Mucosa of rectum (tissue), 2 donors: ENCODE results near the gene KDM5A.

Source experiments
- H3K27ac ChIP-seq, 2 donors: one replicate each; pipeline ENCODE4 v1.7.0; 2013; ENCODE audit warnings: inconsistent platforms in 2 of 2, low read depth in 2 of 2, low read length in 2 of 2
- H3K27me3 ChIP-seq, 2 donors: one replicate each; pipeline ENCODE4 v1.7.0; 2013; ENCODE audit warnings: low read length in 2 of 2; ENCODE audit not compliant: control insufficient read depth in 2 of 2, insufficient read depth in 2 of 2
- H3K36me3 ChIP-seq, 2 donors: one replicate each; pipeline ENCODE4 v1.7.0; 2013; ENCODE audit warnings: low read length in 2 of 2; ENCODE audit not compliant: control insufficient read depth in 2 of 2, insufficient read depth in 2 of 2
- H3K4me1 ChIP-seq, 2 donors: one replicate each; pipeline ENCODE4 v1.7.0; 2013; ENCODE audit warnings: low read length in 2 of 2, mild to moderate bottlenecking in 1 of 2; ENCODE audit not compliant: control insufficient read depth in 2 of 2, insufficient read depth in 2 of 2
- H3K4me3 ChIP-seq, 2 donors: one replicate each; pipeline ENCODE4 v1.7.0; 2013; ENCODE audit warnings: low read length in 2 of 2
- H3K9ac ChIP-seq, 2 donors: one replicate each; pipeline ENCODE4 v1.7.0; 2013; ENCODE audit warnings: low read length in 2 of 2, low read depth in 1 of 2, mild to moderate bottlenecking in 1 of 2
- H3K9me3 ChIP-seq, 2 donors: one replicate each; pipeline ENCODE4 v1.7.0; 2013; ENCODE audit warnings: low read length in 2 of 2; ENCODE audit not compliant: control insufficient read depth in 2 of 2
- donor health status: healthy.
- donor health status: Normal muscosa, but diverticular disease.

KDM5A gene

DNA sequence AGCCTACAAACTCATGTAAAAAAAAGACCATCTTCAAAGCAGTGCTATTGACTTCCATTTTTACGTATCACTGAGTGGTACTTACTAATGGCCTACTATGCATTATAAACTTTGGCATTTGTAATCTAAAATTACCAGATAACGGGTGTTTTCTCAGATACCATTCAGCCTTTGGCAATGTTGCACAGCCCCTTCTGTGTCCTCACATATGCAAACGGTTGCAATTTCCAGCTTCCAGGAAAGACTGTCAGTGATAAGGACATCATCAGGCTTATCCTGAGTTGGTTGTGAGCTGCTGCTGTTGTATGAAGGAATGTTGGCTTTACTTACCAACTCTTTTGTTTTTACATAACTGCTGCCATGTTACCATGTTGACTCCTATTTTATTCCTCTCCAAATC lies 124.9 kb downstream of the KDM5A start:
- Histone ChIP-seq H3K4me1 (no peaks in the 10 kb centered on the region), H3K36me3 (no peaks in the 10 kb centered on the region), H3K27me3 (peaks cover 3 to 9% of the 10 kb centered on the region in 2 donors), H3K27ac (no peak overlapping the region), H3K4me3 (no peak overlapping the region), H3K9ac (no peak overlapping the region), H3K9me3 (no peaks in the 10 kb centered on the region)

- H3K27ac ChIP-seq = no peak overlapping the region
- no peak overlapping the region for H3K4me3 ChIP-seq
- H3K9ac ChIP-seq = no peak overlapping the region
- no peaks in the 10 kb centered on the region for H3K9me3 ChIP-seq
- peaks cover 3 to 11% of the 10 kb centered on the region in 2 donors for H3K27me3 ChIP-seq
- H3K4me1 ChIP-seq = no peaks in the 10 kb centered on the region
- no peaks in the 10 kb centered on the region for H3K36me3 ChIP-seq
Observed at GRCh38 chr12:263574-263973, 125.5 kb downstream of the KDM5A start.

DNA sequence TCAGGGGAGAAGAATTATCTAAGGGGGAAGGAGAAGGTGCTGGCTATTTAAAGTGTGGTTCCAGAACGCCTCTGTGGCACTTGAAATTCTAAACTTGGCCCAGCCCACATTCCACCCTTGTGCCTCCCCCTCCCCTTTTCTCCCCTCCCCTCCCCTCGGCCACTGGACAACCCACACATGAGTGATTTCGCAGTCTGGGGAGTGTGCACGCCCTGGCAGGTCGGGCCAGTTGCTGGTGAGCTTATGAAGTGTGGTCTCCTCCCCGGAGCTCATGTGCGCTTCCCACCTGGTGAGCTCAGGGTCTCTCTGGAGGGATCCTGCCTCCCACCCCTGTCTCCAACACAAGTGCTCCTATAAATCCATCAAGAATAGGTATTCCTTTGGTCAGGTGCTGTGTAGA lies 126.3 kb downstream of the KDM5A start, which contains the start of gene SLC6A13:
SLC6A13 (minus strand) TSS at position 20 of the 400 bp plus-strand sequence. CDS start 2,784 bp downstream, outside the sequence.
- no peak within 1 kb of the TSS for H3K27ac ChIP-seq
- no peaks in the 10 kb centered on the region for H3K36me3 ChIP-seq
- no peaks in the 10 kb centered on the region for H3K4me1 ChIP-seq
- H3K27me3 ChIP-seq = peaks cover 3 to 14% of the 10 kb centered on the region in 2 donors
- no peak within 1 kb of the TSS for H3K9ac ChIP-seq
- no peaks in the 10 kb centered on the region for H3K9me3 ChIP-seq
- H3K4me3 ChIP-seq = no peak within 1 kb of the TSS

DNA sequence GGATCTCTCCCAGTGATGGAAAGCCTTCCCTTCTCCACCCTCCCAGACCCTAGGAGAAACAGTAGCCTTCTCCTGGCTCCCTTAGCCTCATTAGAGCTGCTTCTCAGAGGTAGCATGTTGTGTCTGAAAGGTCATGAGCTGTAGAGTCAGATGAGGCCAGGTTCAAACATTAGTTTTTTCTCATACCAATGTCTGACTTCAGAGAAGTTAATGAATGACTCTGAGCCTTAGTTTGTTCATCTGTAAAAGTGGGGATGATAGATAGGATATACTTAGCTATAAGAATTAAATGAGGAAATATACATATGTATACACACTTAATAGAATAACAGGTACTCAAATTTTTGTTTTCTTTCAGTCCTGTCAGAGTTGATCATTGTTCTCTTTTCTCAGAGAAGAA lies 127.0 kb downstream of the KDM5A start:
- Histone ChIP-seq H3K27ac (no peak overlapping the region), H3K27me3 (peaks cover 7 to 12% of the 10 kb centered on the region in 2 donors), H3K4me1 (no peaks in the 10 kb centered on the region)

DNA sequence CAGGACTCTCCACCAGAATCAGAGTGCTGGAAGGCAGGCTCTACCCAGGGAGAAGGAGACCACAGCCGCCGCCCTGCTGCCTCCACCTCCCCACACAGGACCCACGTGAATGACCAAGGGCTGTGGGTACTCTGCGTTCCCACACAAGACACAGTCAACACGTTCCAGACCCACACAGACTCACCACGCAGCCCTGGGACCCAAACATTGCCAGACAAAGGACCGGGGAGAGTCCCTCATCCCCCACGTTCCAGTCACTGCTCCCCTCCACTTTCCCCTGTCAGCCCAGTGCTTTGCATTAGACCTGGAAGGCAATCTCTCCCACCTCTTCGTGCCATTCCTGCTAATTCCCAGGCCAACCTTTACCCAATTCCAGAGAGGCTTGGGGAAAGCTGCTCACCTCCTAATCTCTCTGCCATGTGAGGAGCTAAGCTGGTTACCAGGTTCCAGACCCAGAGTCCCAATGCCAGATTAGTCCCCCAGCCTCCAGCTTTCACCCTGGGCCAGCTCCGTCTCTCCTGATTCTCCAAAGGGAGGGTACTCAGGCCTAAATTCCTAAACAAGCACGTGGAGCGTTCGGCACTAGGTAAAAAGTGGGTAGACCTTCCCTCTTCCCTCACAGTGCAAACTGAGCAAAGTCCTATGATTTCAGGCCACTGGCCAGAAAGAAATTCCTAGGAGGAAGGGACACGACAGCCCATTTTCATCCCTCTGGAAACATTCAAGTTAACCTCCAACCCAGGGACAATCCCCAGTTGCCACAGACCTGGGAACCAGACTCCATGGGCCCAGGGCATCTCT lies 131.4 kb downstream of the KDM5A start:
- Histone ChIP-seq H3K27me3 (peaks cover 7 to 8% of the 10 kb centered on the region in 2 donors), H3K4me1 (no peaks in the 10 kb centered on the region), H3K4me3 (no peak overlapping the region), H3K9ac (no peak overlapping the region), H3K9me3 (no peaks in the 10 kb centered on the region), H3K27ac (no peak overlapping the region), H3K36me3 (no peaks in the 10 kb centered on the region)

More for the DNA sequence above, 127.0 kb downstream of the KDM5A start:
- Histone ChIP-seq H3K9ac (no peak overlapping the region), H3K9me3 (no peaks in the 10 kb centered on the region), H3K36me3 (no peaks in the 10 kb centered on the region), H3K4me3 (no peak overlapping the region)

DNA sequence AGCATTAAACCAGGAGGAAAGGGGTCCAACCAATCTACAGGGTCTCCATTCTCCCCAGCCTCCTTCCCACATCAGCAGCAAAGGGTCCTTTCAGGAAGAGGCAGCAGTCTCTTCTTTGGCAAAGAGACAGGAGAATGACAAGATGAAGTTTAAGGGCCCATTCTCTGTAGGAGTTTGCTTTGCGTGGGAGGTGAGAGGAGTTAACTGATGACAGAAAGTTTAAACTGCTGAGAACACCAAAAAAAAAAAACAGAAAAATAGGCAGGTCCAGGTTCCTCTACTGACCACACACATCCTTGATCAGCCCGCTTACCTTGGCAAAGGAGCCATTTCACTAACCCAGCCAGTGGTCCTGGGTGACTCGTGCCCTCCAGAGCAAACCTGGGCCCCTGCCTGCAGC lies 132.2 kb downstream of the KDM5A start:
- H3K27me3 ChIP-seq = peaks cover 7% of the 10 kb centered on the region in 2 donors

DNA sequence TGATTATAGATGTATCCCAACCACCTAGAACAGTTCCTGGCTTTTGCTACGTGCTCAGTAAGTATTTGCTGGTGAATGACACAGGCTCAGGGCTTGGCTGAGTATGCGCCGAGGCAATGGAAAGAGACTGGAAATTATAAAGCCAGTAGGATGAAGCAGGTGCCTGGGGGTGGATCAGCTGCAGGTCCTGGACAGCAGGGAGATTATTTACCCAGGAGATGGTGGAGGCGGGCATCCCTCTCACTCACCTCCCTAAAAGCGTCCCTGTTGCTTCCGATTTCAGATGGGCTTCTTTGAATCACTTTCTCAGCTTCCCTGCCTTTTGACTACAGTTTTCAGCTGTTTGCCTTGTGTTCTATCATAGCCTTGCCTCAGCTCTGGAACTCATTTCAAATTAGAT lies 132.9 kb downstream of the KDM5A start:
- Histone ChIP-seq H3K27ac (no peak overlapping the region), H3K27me3 (peaks cover 6 to 7% of the 10 kb centered on the region in 2 donors), H3K9ac (no peak overlapping the region), H3K36me3 (no peaks in the 10 kb centered on the region), H3K4me3 (no peak overlapping the region), H3K9me3 (no peaks in the 10 kb centered on the region), H3K4me1 (no peaks in the 10 kb centered on the region)

More for the DNA sequence above, 132.2 kb downstream of the KDM5A start:
- Histone ChIP-seq H3K36me3 (no peaks in the 10 kb centered on the region), H3K4me3 (no peak overlapping the region), H3K9me3 (no peaks in the 10 kb centered on the region), H3K4me1 (no peaks in the 10 kb centered on the region), H3K9ac (no peak overlapping the region), H3K27ac (no peak overlapping the region)

DNA sequence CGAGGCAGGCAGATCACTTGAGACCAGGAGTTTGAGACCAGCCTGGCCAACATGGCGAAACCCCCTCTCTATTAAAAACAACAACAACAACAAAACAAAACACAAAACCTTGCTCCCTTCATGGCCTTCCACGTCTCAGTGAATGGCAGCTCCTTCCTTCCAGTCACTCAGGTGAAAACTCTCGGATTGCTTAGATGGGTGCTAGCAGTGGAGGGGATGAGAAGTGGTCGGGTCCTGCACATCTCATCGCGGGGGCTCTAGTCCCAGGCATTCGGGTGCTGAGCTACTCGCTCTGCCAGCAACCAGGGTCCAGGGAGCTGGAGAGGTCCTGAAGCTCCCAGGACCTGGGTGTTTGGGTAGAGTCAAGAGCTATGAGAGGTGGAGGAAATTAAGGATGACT lies 134.2 kb downstream of the KDM5A start:
- Histone ChIP-seq H3K9me3 (no peaks in the 10 kb centered on the region), H3K4me1 (no peaks in the 10 kb centered on the region), H3K27ac (no peak overlapping the region), H3K36me3 (no peaks in the 10 kb centered on the region), H3K27me3 (peaks cover 4 to 6% of the 10 kb centered on the region in 2 donors), H3K9ac (no peak overlapping the region), H3K4me3 (no peak overlapping the region)

- no peak overlapping the region for H3K4me3 ChIP-seq
- H3K4me1 ChIP-seq = no peaks in the 10 kb centered on the region
- H3K9ac ChIP-seq = no peak overlapping the region
- H3K36me3 ChIP-seq = no peaks in the 10 kb centered on the region
- H3K9me3 ChIP-seq = no peaks in the 10 kb centered on the region
- no peak overlapping the region for H3K27ac ChIP-seq
- peaks cover 4 to 6% of the 10 kb centered on the region in 2 donors for H3K27me3 ChIP-seq
Observed at GRCh38 chr12:254039-254438, 135.1 kb downstream of the KDM5A start.

GRCh38 chr12:253116-253831 lies 135.8 kb downstream of the KDM5A start:
- no peak overlapping the region for H3K4me3 ChIP-seq
- H3K9me3 ChIP-seq = no peaks in the 10 kb centered on the region
- H3K4me1 ChIP-seq = no peaks in the 10 kb centered on the region
- peaks cover 3 to 4% of the 10 kb centered on the region in 2 donors for H3K27me3 ChIP-seq
- no peaks in the 10 kb centered on the region for H3K36me3 ChIP-seq
- H3K27ac ChIP-seq = no peak overlapping the region
- no peak overlapping the region for H3K9ac ChIP-seq
